ENCODE data around the gene STRBP.

STRBP gene

DNA sequence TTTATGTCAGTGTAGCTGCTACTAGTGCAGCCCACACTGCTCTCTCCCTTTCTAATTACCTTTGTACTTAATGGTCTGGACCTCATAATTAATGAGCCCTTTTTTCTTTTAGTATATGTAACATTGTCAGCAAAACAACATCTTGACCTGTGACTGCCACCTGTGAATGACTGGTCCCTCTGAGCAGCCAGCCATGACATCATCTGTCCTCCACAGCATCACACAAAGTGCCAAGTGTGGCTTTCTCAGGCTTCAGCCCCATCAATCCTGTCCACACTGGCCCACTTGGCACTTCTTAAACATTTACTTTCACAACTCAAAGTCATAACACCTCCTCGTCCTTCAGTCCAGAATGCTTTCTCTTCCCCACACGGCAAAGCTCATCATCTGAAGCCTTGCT, 130.2 kb downstream of the STRBP start:
- Histone ChIP-seq H3K4me1 (no peaks in the 10 kb centered on the region), H3K27ac (no peak overlapping the region), H3K9me3 (no peaks in the 10 kb centered on the region), H3K27me3 (no peaks in the 10 kb centered on the region), H3K4me3 (no peak overlapping the region), H3K36me3 (peaks cover 0 to 6% (median 0%) of the 10 kb centered on the region in 3 donors)
- TF ChIP-seq, protein P1, sequence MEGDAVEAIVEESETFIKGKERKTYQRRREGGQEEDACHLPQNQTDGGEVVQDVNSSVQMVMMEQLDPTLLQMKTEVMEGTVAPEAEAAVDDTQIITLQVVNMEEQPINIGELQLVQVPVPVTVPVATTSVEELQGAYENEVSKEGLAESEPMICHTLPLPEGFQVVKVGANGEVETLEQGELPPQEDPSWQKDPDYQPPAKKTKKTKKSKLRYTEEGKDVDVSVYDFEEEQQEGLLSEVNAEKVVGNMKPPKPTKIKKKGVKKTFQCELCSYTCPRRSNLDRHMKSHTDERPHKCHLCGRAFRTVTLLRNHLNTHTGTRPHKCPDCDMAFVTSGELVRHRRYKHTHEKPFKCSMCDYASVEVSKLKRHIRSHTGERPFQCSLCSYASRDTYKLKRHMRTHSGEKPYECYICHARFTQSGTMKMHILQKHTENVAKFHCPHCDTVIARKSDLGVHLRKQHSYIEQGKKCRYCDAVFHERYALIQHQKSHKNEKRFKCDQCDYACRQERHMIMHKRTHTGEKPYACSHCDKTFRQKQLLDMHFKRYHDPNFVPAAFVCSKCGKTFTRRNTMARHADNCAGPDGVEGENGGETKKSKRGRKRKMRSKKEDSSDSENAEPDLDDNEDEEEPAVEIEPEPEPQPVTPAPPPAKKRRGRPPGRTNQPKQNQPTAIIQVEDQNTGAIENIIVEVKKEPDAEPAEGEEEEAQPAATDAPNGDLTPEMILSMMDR (IDR thresholded peaks at IDR 0.05) = no peak
- intact Hi-C loops (cut with DNase I; ENCODE audit: low total_unique reads) = no loop called here
- DNase-seq = no peak

DNA sequence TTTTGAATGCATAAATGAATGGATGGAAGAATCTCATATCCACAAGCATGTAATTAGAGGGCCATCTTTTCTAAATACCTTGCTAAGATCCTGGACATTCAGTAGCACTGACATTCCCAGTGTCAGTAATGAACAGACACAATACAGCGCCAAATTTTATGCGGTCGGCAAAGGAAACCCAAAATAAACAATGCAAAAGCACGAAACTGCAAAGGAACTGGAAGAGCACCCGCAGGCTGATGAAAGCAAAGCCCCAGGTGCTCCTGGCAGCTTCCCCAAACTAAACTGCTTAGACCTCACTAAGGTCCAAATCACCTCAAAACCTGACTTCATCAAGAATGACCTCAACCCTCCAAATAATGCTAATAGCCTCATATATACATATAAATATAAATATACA, 133.0 kb downstream of the STRBP start:
- intact Hi-C loops (cut with DNase I; ENCODE audit: low total_unique reads) = no loop called here
- Histone ChIP-seq H3K36me3 (peaks cover 0 to 13% (median 0%) of the 10 kb centered on the region in 3 donors), H3K27me3 (no peaks in the 10 kb centered on the region), H3K4me1 (no peaks in the 10 kb centered on the region), H3K4me3 (no peak overlapping the region), H3K9me3 (no peaks in the 10 kb centered on the region), H3K27ac (no peak overlapping the region)
- DNase-seq = no peak
- TF ChIP-seq, protein P1 (IDR thresholded peaks at IDR 0.05) = no peak

DNA sequence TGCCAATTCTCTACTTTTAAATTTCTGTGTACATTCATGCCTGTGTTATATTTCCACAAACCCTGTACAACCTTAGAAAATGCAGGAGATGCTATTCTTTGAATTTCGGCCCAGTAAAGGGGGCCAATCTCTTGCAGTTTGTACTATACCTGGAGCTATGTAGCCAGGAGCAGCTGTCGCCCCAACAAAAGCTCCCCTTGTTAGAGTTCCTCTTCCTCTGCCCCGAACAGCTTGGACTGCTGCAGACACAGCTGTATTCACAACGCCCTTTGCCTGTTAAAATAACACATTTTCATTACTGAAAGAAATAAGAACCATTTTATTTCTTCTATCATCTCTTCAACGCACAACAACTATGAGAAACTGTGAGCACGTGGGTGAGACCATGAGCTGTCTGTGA, 135.7 kb downstream of the STRBP start:
- intact Hi-C loops (cut with DNase I; ENCODE audit: low total_unique reads) = no loop called here
- Histone ChIP-seq H3K27ac (no peak overlapping the region), H3K36me3 (peaks cover 0 to 13% (median 0%) of the 10 kb centered on the region in 3 donors), H3K4me1 (no peaks in the 10 kb centered on the region), H3K4me3 (no peak overlapping the region), H3K27me3 (no peaks in the 10 kb centered on the region), H3K9me3 (no peaks in the 10 kb centered on the region)
- TF ChIP-seq, protein P1 (IDR thresholded peaks at IDR 0.05) = no peak
- no peak for DNase-seq

DNA sequence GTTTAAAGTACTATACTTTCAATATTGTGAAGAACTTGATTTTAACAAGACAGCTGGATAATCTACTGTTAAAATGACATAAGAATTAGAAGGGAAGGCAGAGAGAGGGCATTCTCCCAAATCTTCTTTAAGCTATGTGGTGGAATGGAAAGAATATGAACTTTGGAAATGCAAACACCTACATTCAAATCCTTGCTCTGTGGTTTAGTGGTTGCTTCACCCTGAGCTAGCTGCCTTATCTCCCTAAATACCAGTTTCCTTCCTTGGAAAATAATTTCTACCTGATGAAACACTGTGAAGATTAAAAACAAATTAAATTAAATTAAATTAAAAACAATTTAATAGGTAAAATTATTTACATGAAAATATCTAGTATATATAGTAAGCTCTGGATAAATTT, 136.4 kb downstream of the STRBP start:
- Histone ChIP-seq H3K9me3 (no peaks in the 10 kb centered on the region), H3K27me3 (no peaks in the 10 kb centered on the region), H3K36me3 (peaks cover 0 to 13% (median 0%) of the 10 kb centered on the region in 3 donors), H3K4me1 (no peaks in the 10 kb centered on the region), H3K4me3 (no peak overlapping the region), H3K27ac (no peak overlapping the region)
- intact Hi-C loops (cut with DNase I; ENCODE audit: low total_unique reads) = no loop called here
- DNase-seq = no peak
- TF ChIP-seq, protein P1 (IDR thresholded peaks at IDR 0.05) = no peak

DNA sequence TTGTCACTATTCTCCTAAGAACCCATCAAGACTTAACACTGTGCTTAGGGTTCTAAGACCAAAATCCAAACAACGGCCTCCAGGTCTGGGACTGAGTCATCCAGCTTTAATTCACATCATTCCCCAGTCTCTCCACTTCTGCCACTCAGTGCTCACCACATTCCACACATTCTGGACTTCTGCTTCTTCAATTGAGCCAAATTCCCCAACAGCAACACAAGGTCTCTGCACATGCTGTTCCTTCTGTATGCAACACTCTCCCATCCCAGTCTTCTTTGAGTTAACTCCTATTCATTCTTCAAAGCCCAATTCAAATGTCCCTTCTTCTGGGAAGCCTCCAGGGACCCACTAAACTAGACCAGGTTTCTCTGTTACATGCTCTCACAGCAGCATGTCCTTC, 137.1 kb downstream of the STRBP start:
- Histone ChIP-seq H3K27me3 (no peaks in the 10 kb centered on the region), H3K4me1 (no peaks in the 10 kb centered on the region), H3K4me3 (no peak overlapping the region), H3K9me3 (no peaks in the 10 kb centered on the region), H3K27ac (no peak overlapping the region), H3K36me3 (peaks cover 0 to 13% (median 0%) of the 10 kb centered on the region in 3 donors)
- DNase-seq = no peak
- intact Hi-C loops (cut with DNase I; ENCODE audit: low total_unique reads) = no loop called here
- TF ChIP-seq, protein P1 (IDR thresholded peaks at IDR 0.05) = no peak

DNA sequence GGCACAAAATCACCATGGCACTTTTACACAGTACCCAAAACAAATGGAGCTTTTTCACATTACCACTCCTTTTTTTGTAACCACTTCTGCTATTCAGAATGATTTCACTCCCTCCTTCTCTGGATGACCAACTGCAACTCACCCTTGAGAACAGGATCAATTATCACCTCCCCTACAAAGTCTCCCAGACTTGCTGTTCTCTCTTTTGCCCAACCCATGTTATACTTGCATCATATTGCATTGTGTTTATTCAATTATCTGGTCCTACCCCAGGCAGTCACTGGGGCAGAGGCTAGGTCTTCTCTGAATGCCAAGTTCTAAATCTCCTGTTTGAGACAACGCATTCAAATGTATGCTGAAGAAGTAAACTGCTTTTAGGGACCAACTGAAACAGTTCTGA, 139.0 kb downstream of the STRBP start:
- intact Hi-C loops (cut with DNase I; ENCODE audit: low total_unique reads) = no loop called here
- Histone ChIP-seq H3K27ac (no peak overlapping the region), H3K9me3 (no peaks in the 10 kb centered on the region), H3K36me3 (peaks cover 0 to 6% (median 0%) of the 10 kb centered on the region in 3 donors), H3K4me1 (no peaks in the 10 kb centered on the region), H3K27me3 (no peaks in the 10 kb centered on the region), H3K4me3 (no peak overlapping the region)
- no peak for DNase-seq
- TF ChIP-seq, protein P1 (IDR thresholded peaks at IDR 0.05) = no peak

All from tibial artery (tissue), 4 donors.